HL-60 (cell line): ENCODE results near the gene RUNX2.

Experiments
- DNase-seq, 2 experiments: peaks; one replicate each; pipeline ENCODE4 v3.0.0-alpha.2; 2010 to 2020; ENCODE audit warnings: low read depth in 1 of 2, low spot score in 1 of 2
- H3K27ac ChIP-seq: fragments of 250-450 bp; sonication (Bioruptor Pico); replicated peaks from 2 replicates; pipeline ENCODE4 v1.5.1; 2020; ENCODE audit warnings: mild to moderate bottlenecking, moderate library complexity
- H3K27me3 ChIP-seq: fragments of 250-450 bp; sonication (Bioruptor Pico); 2 replicates; pipeline ENCODE4 v1.5.1; 2021; ENCODE audit warnings: mild to moderate bottlenecking, moderate library complexity; ENCODE audit not compliant: insufficient read depth, poor library complexity, severe bottlenecking
- H3K4me3 ChIP-seq: replicated peaks from 2 replicates; pipeline ENCODE4 v1.5.1; 2011; ENCODE audit warnings: mild to moderate bottlenecking, control low read depth, low read length; ENCODE audit not compliant: insufficient read depth
- GABPA ChIP-seq: IDR thresholded peaks from 2 replicates; pipeline ENCODE4 v1.6.1; 2012; ENCODE audit warnings: low read depth
- POLR2AphosphoS5 ChIP-seq: IDR thresholded peaks from 2 replicates; pipeline ENCODE4 v1.6.1; 2012; ENCODE audit warnings: low read depth
- SPI1 ChIP-seq: IDR thresholded peaks from 2 replicates; pipeline ENCODE4 v1.6.1; 2012; ENCODE audit warnings: low read depth, mild to moderate bottlenecking, borderline replicate concordance
- TF ChIP-seq, protein P1 (sequence below): IDR thresholded peaks from one replicate; pipeline ENCODE4 v1.5.1; 2011; ENCODE audit warnings: low read length, control low read depth, inconsistent platforms; ENCODE audit not compliant: insufficient read depth
- TF ChIP-seq, protein P2 (sequence below): IDR thresholded peaks from 2 replicates; pipeline ENCODE4 v1.6.1; 2012; ENCODE audit warnings: low read depth; ENCODE audit not compliant: insufficient replicate concordance

Gene RUNX2

DNA sequence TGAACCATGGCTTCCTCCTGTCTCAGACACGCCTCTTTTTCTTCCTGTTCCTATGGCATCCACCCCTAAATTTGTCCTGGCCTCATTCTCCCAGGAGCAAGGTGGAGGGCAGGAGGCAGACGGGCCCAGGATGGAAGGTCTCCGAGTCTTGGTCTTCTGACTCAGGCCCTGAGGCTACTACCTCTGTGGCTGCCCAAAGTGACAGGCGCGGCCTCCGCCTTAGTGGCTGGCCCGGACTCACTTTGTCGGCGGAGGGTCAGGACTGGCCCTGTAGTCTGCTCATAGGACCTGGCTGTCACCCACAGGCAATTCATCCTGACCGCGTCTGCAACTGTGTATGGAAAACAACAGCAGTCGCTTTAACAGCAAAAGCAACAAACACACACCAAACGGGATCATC, 312.7 kb downstream of the RUNX2 start:
- no peak for DNase-seq
- H3K4me3 ChIP-seq, result no peak overlapping the region
- H3K27ac ChIP-seq, result no peak overlapping the region
- TF ChIP-seq, protein P1, sequence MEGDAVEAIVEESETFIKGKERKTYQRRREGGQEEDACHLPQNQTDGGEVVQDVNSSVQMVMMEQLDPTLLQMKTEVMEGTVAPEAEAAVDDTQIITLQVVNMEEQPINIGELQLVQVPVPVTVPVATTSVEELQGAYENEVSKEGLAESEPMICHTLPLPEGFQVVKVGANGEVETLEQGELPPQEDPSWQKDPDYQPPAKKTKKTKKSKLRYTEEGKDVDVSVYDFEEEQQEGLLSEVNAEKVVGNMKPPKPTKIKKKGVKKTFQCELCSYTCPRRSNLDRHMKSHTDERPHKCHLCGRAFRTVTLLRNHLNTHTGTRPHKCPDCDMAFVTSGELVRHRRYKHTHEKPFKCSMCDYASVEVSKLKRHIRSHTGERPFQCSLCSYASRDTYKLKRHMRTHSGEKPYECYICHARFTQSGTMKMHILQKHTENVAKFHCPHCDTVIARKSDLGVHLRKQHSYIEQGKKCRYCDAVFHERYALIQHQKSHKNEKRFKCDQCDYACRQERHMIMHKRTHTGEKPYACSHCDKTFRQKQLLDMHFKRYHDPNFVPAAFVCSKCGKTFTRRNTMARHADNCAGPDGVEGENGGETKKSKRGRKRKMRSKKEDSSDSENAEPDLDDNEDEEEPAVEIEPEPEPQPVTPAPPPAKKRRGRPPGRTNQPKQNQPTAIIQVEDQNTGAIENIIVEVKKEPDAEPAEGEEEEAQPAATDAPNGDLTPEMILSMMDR, result no peak
- TF ChIP-seq, protein P2, sequence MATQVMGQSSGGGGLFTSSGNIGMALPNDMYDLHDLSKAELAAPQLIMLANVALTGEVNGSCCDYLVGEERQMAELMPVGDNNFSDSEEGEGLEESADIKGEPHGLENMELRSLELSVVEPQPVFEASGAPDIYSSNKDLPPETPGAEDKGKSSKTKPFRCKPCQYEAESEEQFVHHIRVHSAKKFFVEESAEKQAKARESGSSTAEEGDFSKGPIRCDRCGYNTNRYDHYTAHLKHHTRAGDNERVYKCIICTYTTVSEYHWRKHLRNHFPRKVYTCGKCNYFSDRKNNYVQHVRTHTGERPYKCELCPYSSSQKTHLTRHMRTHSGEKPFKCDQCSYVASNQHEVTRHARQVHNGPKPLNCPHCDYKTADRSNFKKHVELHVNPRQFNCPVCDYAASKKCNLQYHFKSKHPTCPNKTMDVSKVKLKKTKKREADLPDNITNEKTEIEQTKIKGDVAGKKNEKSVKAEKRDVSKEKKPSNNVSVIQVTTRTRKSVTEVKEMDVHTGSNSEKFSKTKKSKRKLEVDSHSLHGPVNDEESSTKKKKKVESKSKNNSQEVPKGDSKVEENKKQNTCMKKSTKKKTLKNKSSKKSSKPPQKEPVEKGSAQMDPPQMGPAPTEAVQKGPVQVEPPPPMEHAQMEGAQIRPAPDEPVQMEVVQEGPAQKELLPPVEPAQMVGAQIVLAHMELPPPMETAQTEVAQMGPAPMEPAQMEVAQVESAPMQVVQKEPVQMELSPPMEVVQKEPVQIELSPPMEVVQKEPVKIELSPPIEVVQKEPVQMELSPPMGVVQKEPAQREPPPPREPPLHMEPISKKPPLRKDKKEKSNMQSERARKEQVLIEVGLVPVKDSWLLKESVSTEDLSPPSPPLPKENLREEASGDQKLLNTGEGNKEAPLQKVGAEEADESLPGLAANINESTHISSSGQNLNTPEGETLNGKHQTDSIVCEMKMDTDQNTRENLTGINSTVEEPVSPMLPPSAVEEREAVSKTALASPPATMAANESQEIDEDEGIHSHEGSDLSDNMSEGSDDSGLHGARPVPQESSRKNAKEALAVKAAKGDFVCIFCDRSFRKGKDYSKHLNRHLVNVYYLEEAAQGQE, result no peak
- TF ChIP-seq GABPA, result no peak
- TF ChIP-seq POLR2AphosphoS5, result no peak
- TF ChIP-seq SPI1, result no peak
- no peaks in the 10 kb centered on the region for H3K27me3 ChIP-seq

DNA sequence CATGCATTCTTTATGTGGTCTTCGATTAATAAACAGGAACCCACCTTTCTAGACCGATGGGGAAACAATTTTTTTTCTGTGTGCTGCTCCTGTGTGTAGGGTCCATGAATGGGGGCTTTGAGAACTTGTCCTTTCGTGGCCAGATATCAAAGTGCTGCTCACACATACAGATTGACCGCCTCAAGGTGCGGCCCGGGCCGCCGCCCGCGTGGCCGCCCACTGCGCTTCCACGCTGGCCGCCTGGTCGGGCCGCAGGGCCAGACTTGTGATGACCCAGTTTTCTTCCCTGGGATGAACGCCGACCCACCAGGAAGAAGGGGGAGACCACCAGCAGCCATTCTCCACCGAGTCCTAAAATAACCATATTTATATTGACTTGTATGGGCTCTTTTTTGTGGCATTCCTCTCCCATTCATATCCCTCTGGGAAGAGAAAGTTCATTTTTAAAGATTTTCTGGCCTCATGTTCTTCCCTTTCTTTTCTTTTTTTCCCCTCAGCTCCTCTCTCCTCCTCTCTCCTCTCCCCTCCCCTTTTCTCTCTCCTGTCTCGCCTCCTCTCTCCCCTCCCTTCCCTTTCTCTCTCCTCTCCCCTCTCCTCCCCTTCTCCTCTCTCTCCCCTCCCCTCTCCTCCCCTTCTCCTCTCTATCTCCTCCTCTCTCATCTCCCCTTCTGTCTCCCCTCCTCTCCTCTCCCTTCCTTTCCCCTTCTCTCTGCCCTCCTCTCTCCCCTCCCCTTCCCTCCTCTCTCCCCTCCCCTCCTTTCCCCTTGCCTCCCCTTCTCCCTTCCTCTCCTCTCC, 314.4 kb downstream of the RUNX2 start:
- no peak for TF ChIP-seq POLR2AphosphoS5
- TF ChIP-seq, protein P1, result no peak
- TF ChIP-seq, protein P2, result no peak
- TF ChIP-seq SPI1, result no peak
- TF ChIP-seq GABPA, result no peak
- Histone ChIP-seq H3K27me3 (no peaks in the 10 kb centered on the region), H3K27ac (no peak overlapping the region), H3K4me3 (no peak overlapping the region)
- DNase-seq, result no peak

DNA sequence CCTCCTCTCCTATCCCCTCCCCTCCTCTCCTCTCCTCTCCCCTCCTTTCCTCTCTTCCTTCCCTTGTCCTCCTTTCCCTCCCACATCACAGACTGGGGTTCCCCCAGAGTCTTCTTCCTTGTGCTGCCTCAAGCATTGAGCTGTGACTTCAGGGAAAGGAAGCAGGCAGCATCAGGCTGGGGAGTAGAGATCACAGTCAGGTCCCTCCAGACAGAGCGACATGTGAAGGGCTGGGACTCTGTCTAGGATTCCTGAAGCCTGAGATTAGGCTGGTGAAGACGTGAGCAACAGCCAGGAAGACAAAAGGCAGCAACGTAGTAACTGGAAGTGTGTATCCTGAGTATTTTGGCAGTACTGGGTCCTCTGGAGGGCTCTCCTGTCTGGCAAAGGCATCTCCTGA, 315.0 kb downstream of the RUNX2 start:
- TF ChIP-seq, protein P2, result no peak
- TF ChIP-seq SPI1 (no peak), GABPA (no peak), POLR2AphosphoS5 (no peak)
- TF ChIP-seq, protein P1, result no peak
- Histone ChIP-seq H3K27ac (no peak overlapping the region), H3K27me3 (no peaks in the 10 kb centered on the region), H3K4me3 (no peak overlapping the region)
- DNase-seq, result no peak
